ENCODE results near the gene RPS19BP1. TPM values are rescaled to one million over a fixed set of nuclear protein-coding genes. Genes with fewer than 3 reads are reported as not detected.
"Not testable (repeated sequence)": the region's sequence is repeated elsewhere in the genome, so short reads cannot be mapped to it uniquely, and the experiment has no call there.

The RPS19BP1 gene
- total and polyA plus RNA-seq, 2 donors (not counting 1 experiment from before 2014, with no cell fraction given), result 60.3 to 74.8 TPM

DNA sequence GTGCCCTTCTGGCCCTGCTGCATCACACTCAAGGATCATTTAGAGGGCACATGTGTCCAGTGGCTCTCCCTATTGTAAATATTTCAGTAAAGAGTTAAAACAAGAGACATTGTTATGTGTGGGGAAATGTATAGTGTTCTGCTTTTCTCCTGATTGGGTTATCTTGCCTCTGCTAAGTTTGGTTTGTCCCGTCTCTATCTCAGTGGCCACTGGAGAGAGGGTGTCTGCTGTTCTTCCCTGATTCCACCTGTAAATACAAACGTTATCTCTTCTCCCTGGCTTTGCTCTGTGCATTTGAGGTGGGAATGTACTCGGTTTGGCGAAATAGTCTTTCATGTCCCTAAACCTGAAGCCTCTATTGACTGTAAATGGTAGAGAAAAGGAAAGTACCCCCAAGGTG is 24.2 kb downstream of the RPS19BP1 start:
- H3K9me3 ChIP-seq (ENCODE audit: control extremely low read depth in 1 of 3, control insufficient read depth in 2 of 3, insufficient read depth in 1 of 3, low read length in 2 of 3), result no peaks in the 10 kb centered on the region
- ChIA-PET POLR2A (no interaction called here), CTCF (interaction anchor here (0.5 to 2.1 kb wide), 2 partner anchors 21 to 138 kb away, joined by 3 to 11 read pairs; no protein-coding TSS in a partner anchor)
- no peak overlapping the region for H3K4me3 ChIP-seq (ENCODE audit: control extremely low read depth in 1 of 5, extremely low read depth in 1 of 5, insufficient read depth in 1 of 5, low read depth in 2 of 5, low read length in 4 of 5)
- H3K4me2 ChIP-seq (replicated peaks; ENCODE audit: low read depth, low read length, poor library complexity, severe bottlenecking), result no peak overlapping the region
- H3K27me3 ChIP-seq (replicated peaks in 1 of 4; ENCODE audit: control extremely low read depth in 1 of 4, control insufficient read depth in 3 of 4, insufficient read depth in 4 of 4, low read length in 3 of 4), result no peaks in the 10 kb centered on the region
- H2AFZ ChIP-seq (ENCODE audit: insufficient read depth, low read depth, low read length, poor library complexity, severe bottlenecking), result no peak overlapping the region
- no peaks in the 10 kb centered on the region for H3K9me3 Mint-ChIP-seq (ENCODE audit: insufficient read depth)
- H3K9ac ChIP-seq (ENCODE audit: low read length), result no peak overlapping the region
- no peak overlapping the region for H3K4me3 Mint-ChIP-seq
- WGBS (ENCODE audit: insufficient coverage), result no CpG with 5 or more reads among the region's 4 CpGs
- peaks cover 0 to 88% of the 10 kb centered on the region in 2 experiments for H3K36me3 ChIP-seq (replicated peaks in 1 of 2; ENCODE audit: control extremely low read depth in 1 of 2, control insufficient read depth in 1 of 2, extremely low read depth in 1 of 2, insufficient read depth in 2 of 2, low read length in 1 of 2)
- H3K4me1 Mint-ChIP-seq, result peaks cover 34% of the 10 kb centered on the region
- ATAC-seq (ENCODE audit: low read depth) (no peak), DNase-seq (no peak)
- intact Hi-C loops (cut with micrococcal nuclease), result no loop called here
- peaks cover 59% of the 10 kb centered on the region for H4K20me1 ChIP-seq (ENCODE audit: control insufficient read depth, insufficient read depth, low read length, poor library complexity, severe bottlenecking)
- H3K4me1 ChIP-seq (ENCODE audit: control insufficient read depth in 2 of 2, insufficient read depth in 2 of 2, low read length in 2 of 2), result peaks cover 6 to 12% of the 10 kb centered on the region in 2 donors
- peaks cover 80% of the 10 kb centered on the region for H3K79me2 ChIP-seq (ENCODE audit: control insufficient read depth, insufficient read depth, low read length)
- H3K27me3 Mint-ChIP-seq, result no peaks in the 10 kb centered on the region
- TF ChIP-seq, protein P1, sequence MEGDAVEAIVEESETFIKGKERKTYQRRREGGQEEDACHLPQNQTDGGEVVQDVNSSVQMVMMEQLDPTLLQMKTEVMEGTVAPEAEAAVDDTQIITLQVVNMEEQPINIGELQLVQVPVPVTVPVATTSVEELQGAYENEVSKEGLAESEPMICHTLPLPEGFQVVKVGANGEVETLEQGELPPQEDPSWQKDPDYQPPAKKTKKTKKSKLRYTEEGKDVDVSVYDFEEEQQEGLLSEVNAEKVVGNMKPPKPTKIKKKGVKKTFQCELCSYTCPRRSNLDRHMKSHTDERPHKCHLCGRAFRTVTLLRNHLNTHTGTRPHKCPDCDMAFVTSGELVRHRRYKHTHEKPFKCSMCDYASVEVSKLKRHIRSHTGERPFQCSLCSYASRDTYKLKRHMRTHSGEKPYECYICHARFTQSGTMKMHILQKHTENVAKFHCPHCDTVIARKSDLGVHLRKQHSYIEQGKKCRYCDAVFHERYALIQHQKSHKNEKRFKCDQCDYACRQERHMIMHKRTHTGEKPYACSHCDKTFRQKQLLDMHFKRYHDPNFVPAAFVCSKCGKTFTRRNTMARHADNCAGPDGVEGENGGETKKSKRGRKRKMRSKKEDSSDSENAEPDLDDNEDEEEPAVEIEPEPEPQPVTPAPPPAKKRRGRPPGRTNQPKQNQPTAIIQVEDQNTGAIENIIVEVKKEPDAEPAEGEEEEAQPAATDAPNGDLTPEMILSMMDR (IDR thresholded peaks at IDR 0.05), result no peak
- no peak for TF ChIP-seq EZH2 (IDR thresholded peaks at IDR 0.05; ENCODE audit: borderline replicate concordance, insufficient read depth, low read depth, low read length, poor library complexity, severe bottlenecking)
- no peak overlapping the region for H3K27ac Mint-ChIP-seq
- H3K27ac ChIP-seq (ENCODE audit: low read length in 2 of 2), result no peak overlapping the region

DNA sequence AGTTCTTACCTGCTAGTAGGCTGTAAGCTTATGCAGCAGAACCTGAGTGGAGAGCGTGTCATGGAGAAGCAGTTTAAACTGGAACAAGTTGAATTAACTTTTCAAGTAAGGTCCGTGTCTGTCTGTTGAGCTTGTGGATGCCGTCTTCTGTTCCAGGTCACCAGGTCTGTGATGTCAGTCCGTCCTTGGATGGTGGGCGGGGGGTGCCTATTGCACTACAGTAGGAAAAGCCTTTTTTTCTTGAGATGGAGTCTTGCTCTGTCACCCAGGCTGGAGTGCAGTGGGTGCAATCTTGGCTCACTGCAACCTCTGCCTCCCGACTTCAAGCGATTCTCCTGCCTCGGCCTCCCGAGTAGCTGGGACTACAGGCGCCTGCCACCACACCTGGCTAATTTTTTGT is 25.5 kb downstream of the RPS19BP1 start:
- H3K27me3 ChIP-seq (replicated peaks in 1 of 4; ENCODE audit: control extremely low read depth in 1 of 4, control insufficient read depth in 3 of 4, insufficient read depth in 4 of 4, low read length in 3 of 4); H3K27me3 Mint-ChIP-seq; POLR2A ChIA-PET; H3K27ac Mint-ChIP-seq; H3K9ac ChIP-seq (ENCODE audit: low read length); H3K27ac ChIP-seq (ENCODE audit: low read length in 2 of 2); H3K4me2 ChIP-seq (replicated peaks; ENCODE audit: low read depth, low read length, poor library complexity, severe bottlenecking); H2AFZ ChIP-seq (ENCODE audit: insufficient read depth, low read depth, low read length, poor library complexity, severe bottlenecking); H3K9me3 Mint-ChIP-seq (ENCODE audit: insufficient read depth); H3K4me3 Mint-ChIP-seq; ATAC-seq (ENCODE audit: low read depth); DNase-seq; intact Hi-C loops (cut with micrococcal nuclease); H3K9me3 ChIP-seq (ENCODE audit: control extremely low read depth in 1 of 3, control insufficient read depth in 2 of 3, insufficient read depth in 1 of 3, low read length in 2 of 3); H3K4me3 ChIP-seq (ENCODE audit: control extremely low read depth in 1 of 5, extremely low read depth in 1 of 5, insufficient read depth in 1 of 5, low read depth in 2 of 5, low read length in 4 of 5): not testable (repeated sequence)
- H3K36me3 ChIP-seq (replicated peaks in 1 of 2; ENCODE audit: control extremely low read depth in 1 of 2, control insufficient read depth in 1 of 2, extremely low read depth in 1 of 2, insufficient read depth in 2 of 2, low read length in 1 of 2), result peaks cover 0 to 82% of the 10 kb centered on the region in 2 experiments
- H4K20me1 ChIP-seq (ENCODE audit: control insufficient read depth, insufficient read depth, low read length, poor library complexity, severe bottlenecking), result peaks cover 59% of the 10 kb centered on the region
- CTCF ChIA-PET, result interaction anchor here (0.6 to 2.1 kb wide), 6 partner anchors 11 to 164 kb away, joined by 3 to 11 read pairs (median 3); no protein-coding TSS in a partner anchor
- H3K4me1 ChIP-seq (ENCODE audit: control insufficient read depth in 2 of 2, insufficient read depth in 2 of 2, low read length in 2 of 2), result peaks cover 13 to 19% of the 10 kb centered on the region in 2 donors
- H3K79me2 ChIP-seq (ENCODE audit: control insufficient read depth, insufficient read depth, low read length), result peaks cover 84% of the 10 kb centered on the region
- 96% methylated on average over 10 of the region's 10 CpGs for WGBS (ENCODE audit: insufficient coverage)
- peaks cover 45% of the 10 kb centered on the region for H3K4me1 Mint-ChIP-seq

Data from B cell (primary cell).